Measurements from ENCODE around the gene TCF15.

Gene TCF15

DNA sequence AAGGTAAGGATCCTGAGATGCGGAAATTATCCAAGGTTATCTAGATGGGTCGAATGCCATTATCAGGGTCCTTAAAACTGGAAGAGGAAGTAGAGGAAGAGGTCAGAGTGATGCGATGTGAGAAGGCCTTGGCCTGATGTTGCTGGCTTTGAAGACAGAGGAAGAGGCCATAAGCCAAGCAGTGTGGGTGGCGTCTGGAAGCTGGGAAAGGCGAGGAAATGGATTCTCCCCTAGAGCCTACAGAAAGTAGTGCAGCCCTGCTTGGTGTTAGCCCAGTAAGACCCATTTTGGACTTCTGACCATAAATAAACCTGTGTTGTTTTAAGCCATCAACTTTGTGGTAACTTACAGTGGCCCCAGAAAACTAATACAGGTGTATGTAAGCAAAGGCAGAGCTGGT lies 40.8 kb upstream of the TCF15 start:
- Histone ChIP-seq H3K9ac (ENCODE audit: low read length) (no peak overlapping the region), H3F3A (ENCODE audit: insufficient read depth) (no peaks in the 10 kb centered on the region), H3K4me2 (ENCODE audit: low read depth, low read length, poor library complexity, severe bottlenecking) (no peak overlapping the region), H3K4me3 (ENCODE audit: insufficient read depth, low read length, poor library complexity, severe bottlenecking) (no peak overlapping the region), H3K36me3 (ENCODE audit: low read length) (no peaks in the 10 kb centered on the region), H2AFZ (ENCODE audit: low read depth, low read length, severe bottlenecking) (no peak overlapping the region), H3K27me3 (ENCODE audit: low read length) (no peaks in the 10 kb centered on the region), H3K27ac (ENCODE audit: low read depth, low read length) (no peak overlapping the region), H3K9me2 (replicated peaks; ENCODE audit: insufficient read depth, low read length) (no peaks in the 10 kb centered on the region), H4K20me1 (ENCODE audit: low read depth, low read length) (no peaks in the 10 kb centered on the region), H3K79me2 (ENCODE audit: insufficient read depth, low read length) (peaks cover 12% of the 10 kb centered on the region; the same call in 1 of the 2 replicates), H3K9me3 (ENCODE audit: insufficient read depth, low read length) (no peaks in the 10 kb centered on the region)
- TF ChIP-seq, protein P1, sequence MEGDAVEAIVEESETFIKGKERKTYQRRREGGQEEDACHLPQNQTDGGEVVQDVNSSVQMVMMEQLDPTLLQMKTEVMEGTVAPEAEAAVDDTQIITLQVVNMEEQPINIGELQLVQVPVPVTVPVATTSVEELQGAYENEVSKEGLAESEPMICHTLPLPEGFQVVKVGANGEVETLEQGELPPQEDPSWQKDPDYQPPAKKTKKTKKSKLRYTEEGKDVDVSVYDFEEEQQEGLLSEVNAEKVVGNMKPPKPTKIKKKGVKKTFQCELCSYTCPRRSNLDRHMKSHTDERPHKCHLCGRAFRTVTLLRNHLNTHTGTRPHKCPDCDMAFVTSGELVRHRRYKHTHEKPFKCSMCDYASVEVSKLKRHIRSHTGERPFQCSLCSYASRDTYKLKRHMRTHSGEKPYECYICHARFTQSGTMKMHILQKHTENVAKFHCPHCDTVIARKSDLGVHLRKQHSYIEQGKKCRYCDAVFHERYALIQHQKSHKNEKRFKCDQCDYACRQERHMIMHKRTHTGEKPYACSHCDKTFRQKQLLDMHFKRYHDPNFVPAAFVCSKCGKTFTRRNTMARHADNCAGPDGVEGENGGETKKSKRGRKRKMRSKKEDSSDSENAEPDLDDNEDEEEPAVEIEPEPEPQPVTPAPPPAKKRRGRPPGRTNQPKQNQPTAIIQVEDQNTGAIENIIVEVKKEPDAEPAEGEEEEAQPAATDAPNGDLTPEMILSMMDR (IDR thresholded peaks at IDR 0.05; ENCODE audit: insufficient read depth, low read length, poor library complexity, severe bottlenecking): no peak

DNA sequence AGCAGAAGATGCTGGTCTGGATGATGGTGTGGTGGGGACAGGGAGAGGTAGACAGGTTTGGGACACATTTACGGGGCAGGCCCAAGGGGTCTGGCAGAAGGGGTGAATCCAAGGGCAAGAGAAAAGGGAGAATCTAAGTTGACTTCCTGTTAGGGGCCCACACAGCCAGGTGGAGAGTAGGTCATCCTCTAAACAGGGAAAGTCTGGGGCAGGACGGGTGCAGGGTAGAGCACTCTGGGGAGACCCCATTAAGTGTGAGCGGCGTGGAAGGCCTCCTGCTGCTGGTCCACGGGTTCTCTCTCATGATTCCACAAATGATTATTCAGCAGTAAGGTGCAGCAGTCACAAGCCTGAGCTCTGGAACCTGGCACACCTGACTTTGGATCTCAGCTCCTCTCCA lies 40.2 kb upstream of the TCF15 start:
- H3K27me3 ChIP-seq (ENCODE audit: low read length): no peaks in the 10 kb centered on the region
- no peaks in the 10 kb centered on the region for H3F3A ChIP-seq (ENCODE audit: insufficient read depth)
- H3K4me3 ChIP-seq (ENCODE audit: insufficient read depth, low read length, poor library complexity, severe bottlenecking): no peak overlapping the region
- H3K9me2 ChIP-seq (replicated peaks; ENCODE audit: insufficient read depth, low read length): no peaks in the 10 kb centered on the region
- peaks cover 12% of the 10 kb centered on the region; the same call in 1 of the 2 replicates for H3K79me2 ChIP-seq (ENCODE audit: insufficient read depth, low read length)
- H2AFZ ChIP-seq (ENCODE audit: low read depth, low read length, severe bottlenecking): no peak overlapping the region
- no peak overlapping the region for H3K4me2 ChIP-seq (ENCODE audit: low read depth, low read length, poor library complexity, severe bottlenecking)
- no peak overlapping the region for H3K27ac ChIP-seq (ENCODE audit: low read depth, low read length)
- H4K20me1 ChIP-seq (ENCODE audit: low read depth, low read length): no peaks in the 10 kb centered on the region
- TF ChIP-seq EZH2phosphoT487 (conservative IDR thresholded peaks at IDR 0.05; ENCODE audit: low read length): no peak
- TF ChIP-seq, protein P1 (IDR thresholded peaks at IDR 0.05; ENCODE audit: insufficient read depth, low read length, poor library complexity, severe bottlenecking): no peak
- H3K9me3 ChIP-seq (ENCODE audit: insufficient read depth, low read length): no peaks in the 10 kb centered on the region
- H3K9ac ChIP-seq (ENCODE audit: low read length): no peak overlapping the region
- no peaks in the 10 kb centered on the region for H3K36me3 ChIP-seq (ENCODE audit: low read length)

DNA sequence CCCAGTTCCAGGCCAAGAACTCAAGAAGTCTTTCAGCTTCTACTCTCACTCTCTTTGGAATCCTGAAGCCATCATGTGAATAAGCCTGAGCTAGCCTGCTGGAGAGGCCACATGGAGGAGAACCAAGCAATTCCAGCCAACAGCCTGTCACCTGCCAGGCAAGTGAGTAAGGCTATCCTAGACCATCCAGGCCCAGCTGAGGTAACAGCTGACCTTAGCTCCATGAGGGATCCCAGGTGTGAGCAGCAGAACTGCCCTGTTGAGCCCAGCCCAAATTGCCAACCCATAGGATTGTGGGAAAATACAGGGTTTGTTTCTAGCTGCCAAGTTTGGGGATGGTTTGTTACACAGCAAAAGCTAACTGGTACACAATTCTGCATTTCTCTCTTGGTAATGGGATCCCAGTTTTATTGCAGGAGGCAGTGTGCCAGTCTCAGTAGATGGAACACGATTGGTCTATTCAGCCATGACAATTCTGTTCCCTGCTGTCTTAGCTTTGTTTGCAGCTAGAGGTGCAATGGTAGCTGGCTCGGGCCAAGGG lies 37.4 kb upstream of the TCF15 start:
- H3K36me3 ChIP-seq (ENCODE audit: low read length): no peaks in the 10 kb centered on the region
- no peaks in the 10 kb centered on the region for H3K9me2 ChIP-seq (replicated peaks; ENCODE audit: insufficient read depth, low read length)
- no peaks in the 10 kb centered on the region for H3F3A ChIP-seq (ENCODE audit: insufficient read depth)
- H3K27ac ChIP-seq (ENCODE audit: low read depth, low read length): no peak overlapping the region
- H4K20me1 ChIP-seq (ENCODE audit: low read depth, low read length): no peaks in the 10 kb centered on the region
- H3K79me2 ChIP-seq (ENCODE audit: insufficient read depth, low read length): peaks cover 10% of the 10 kb centered on the region; the same call in 1 of the 2 replicates
- H3K4me3 ChIP-seq (ENCODE audit: insufficient read depth, low read length, poor library complexity, severe bottlenecking): no peak overlapping the region
- no peak overlapping the region for H2AFZ ChIP-seq (ENCODE audit: low read depth, low read length, severe bottlenecking)
- TF ChIP-seq, protein P1 (IDR thresholded peaks at IDR 0.05; ENCODE audit: insufficient read depth, low read length, poor library complexity, severe bottlenecking): no peak
- TF ChIP-seq EZH2phosphoT487 (conservative IDR thresholded peaks at IDR 0.05; ENCODE audit: low read length): no peak
- no peaks in the 10 kb centered on the region for H3K27me3 ChIP-seq (ENCODE audit: low read length)
- H3K4me2 ChIP-seq (ENCODE audit: low read depth, low read length, poor library complexity, severe bottlenecking): no peak overlapping the region
- H3K9me3 ChIP-seq (ENCODE audit: insufficient read depth, low read length): no peaks in the 10 kb centered on the region
- H3K9ac ChIP-seq (ENCODE audit: low read length): no peak overlapping the region

Measured in SU-DHL-6 (cell line).